ENCODE results near the gene TOM1L2. TPM values are rescaled to one million over a fixed set of nuclear protein-coding genes. Genes with fewer than 3 reads are reported as not detected.

Gene TOM1L2
- total RNA-seq, 3 donors from 2014 or later, result 32.3 to 39.1 (median 36.4) TPM

DNA sequence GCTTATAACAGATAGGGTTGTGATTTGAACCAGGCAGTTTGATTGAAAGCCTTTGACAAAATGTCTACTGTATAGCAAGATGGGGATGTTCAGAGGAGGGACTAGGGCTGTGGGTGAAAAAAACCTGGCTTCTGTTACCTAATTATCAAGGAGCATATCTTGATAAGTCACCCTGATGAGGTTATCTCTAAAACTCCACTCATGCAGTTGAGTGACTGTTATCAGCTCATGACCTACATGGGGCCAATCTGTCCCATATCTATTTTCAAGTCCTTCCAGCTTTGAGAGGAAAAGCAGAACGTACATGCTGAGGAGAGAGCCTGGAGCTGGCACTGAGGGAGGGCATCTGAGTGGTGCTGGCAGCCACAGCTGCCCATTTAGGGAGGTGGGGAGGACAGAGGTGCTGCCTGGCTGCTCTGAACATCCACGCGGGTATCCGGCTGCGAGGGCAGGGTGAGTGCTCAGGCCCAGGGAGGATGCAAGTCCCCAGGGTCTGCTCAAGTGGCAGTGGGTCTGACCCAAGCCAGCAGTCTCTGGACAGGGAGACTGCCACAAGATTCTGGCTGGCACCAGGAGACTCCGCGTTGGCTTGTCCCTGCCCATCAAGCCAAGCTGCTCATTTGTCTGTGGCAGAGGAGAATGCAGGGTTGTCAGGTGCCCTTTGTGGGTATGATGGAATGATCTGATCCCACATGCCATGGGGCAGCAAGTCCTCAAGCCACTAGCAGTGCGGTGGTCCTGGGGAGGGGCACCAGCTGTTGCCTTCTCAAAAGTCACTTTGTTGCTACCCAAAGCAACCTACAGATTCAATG is 37.6 kb upstream of the TOM1L2 start:
- Histone ChIP-seq H3K4me1 (no peaks in the 10 kb centered on the region), H3K4me3 (no peak overlapping the region), H3K9me3 (no peaks in the 10 kb centered on the region), H3K27me3 (no peaks in the 10 kb centered on the region), H3K27ac (no peak overlapping the region), H3K36me3 (no peaks in the 10 kb centered on the region)
- no peak for DNase-seq (ENCODE audit: low spot score in 2 of 2)
- TF ChIP-seq POLR2AphosphoS5 (IDR thresholded peaks at IDR 0.05), result no peak
- TF ChIP-seq POLR2A (IDR thresholded peaks at IDR 0.05), result no peak
- TF ChIP-seq, protein P1, sequence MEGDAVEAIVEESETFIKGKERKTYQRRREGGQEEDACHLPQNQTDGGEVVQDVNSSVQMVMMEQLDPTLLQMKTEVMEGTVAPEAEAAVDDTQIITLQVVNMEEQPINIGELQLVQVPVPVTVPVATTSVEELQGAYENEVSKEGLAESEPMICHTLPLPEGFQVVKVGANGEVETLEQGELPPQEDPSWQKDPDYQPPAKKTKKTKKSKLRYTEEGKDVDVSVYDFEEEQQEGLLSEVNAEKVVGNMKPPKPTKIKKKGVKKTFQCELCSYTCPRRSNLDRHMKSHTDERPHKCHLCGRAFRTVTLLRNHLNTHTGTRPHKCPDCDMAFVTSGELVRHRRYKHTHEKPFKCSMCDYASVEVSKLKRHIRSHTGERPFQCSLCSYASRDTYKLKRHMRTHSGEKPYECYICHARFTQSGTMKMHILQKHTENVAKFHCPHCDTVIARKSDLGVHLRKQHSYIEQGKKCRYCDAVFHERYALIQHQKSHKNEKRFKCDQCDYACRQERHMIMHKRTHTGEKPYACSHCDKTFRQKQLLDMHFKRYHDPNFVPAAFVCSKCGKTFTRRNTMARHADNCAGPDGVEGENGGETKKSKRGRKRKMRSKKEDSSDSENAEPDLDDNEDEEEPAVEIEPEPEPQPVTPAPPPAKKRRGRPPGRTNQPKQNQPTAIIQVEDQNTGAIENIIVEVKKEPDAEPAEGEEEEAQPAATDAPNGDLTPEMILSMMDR (IDR thresholded peaks at IDR 0.05), result no peak
- intact Hi-C loops (cut with DNase I; ENCODE audit: low total_unique reads), result no loop called here

DNA sequence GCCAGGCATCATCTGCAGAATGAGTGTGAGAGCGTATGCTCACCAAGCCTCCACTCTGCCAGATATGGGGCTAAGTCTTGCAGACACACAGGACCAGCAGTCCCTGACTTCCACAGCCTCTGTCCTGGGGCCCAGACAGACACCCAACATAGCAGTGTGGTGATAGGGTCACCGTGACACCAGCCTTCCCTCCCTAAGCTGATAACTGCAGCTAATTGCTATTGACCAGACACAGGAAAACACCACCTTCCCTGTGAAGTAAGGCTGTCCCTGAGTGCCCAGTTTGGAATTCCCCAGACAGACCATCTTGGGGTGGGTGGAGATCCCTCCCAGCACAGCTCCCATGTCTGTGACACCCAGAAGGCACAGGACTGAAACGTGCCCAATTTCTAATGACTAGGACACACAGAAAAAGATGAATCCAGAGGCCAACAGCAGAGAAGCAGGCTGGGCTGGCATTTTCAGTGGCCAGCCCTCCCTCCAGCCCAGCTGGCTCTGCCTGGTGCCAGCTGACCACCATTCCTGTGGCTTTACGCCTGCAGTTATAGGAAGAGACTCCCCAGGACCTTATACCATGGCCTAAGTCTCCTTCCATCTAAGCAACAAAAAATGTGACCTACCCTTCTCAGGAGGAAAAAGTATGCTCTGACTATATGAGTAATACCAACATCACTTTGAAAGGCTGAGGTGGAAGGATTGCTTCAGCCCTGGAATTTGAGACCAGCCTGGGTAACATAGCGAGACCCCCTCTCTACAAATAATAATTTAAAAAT is 36.5 kb upstream of the TOM1L2 start:
- intact Hi-C loops (cut with DNase I; ENCODE audit: low total_unique reads), result no loop called here
- TF ChIP-seq, protein P1 (IDR thresholded peaks at IDR 0.05), result no peak
- TF ChIP-seq POLR2A (IDR thresholded peaks at IDR 0.05), result no peak
- no peak for TF ChIP-seq POLR2AphosphoS5 (IDR thresholded peaks at IDR 0.05)
- no peak for DNase-seq (ENCODE audit: low spot score in 2 of 2)
- Histone ChIP-seq H3K36me3 (no peaks in the 10 kb centered on the region), H3K4me1 (no peaks in the 10 kb centered on the region), H3K9me3 (no peaks in the 10 kb centered on the region), H3K27ac (no peak overlapping the region), H3K4me3 (no peak overlapping the region), H3K27me3 (no peaks in the 10 kb centered on the region)

- Histone ChIP-seq H3K27me3 (no peaks in the 10 kb centered on the region), H3K27ac (no peak overlapping the region), H3K36me3 (no peaks in the 10 kb centered on the region), H3K4me1 (no peaks in the 10 kb centered on the region), H3K4me3 (no peak overlapping the region), H3K9me3 (no peaks in the 10 kb centered on the region)
- TF ChIP-seq POLR2A (IDR thresholded peaks at IDR 0.05), result no peak
- TF ChIP-seq, protein P1 (IDR thresholded peaks at IDR 0.05), result no peak
- TF ChIP-seq POLR2AphosphoS5 (IDR thresholded peaks at IDR 0.05), result no peak
- intact Hi-C loops (cut with DNase I; ENCODE audit: low total_unique reads), result no loop called here
- no peak for DNase-seq (ENCODE audit: low spot score in 2 of 2)
Observed at GRCh38 chr17:18006495-18007239, 34.5 kb upstream of the TOM1L2 start.

DNA sequence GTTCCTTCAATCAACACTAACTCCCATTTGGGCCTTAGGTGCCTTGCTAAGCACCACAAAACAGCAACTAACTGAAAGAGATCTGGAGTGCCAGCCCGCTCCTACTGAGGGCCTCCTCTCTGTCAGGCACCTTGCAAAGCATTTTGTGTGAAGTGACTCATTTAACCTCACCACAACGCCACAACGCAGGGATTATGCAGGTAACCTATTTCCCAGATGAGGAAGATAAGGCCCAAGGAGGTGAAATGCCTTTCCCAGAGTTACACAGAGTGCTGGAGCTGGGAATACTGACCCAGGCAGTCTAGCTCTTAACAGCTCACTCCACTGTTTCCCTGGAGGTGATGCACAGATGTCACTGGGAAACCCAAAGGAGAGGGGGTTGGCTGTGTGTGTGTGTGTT is 33.3 kb upstream of the TOM1L2 start:
- no peak for TF ChIP-seq POLR2A (IDR thresholded peaks at IDR 0.05)
- TF ChIP-seq, protein P1 (IDR thresholded peaks at IDR 0.05), result no peak
- TF ChIP-seq POLR2AphosphoS5 (IDR thresholded peaks at IDR 0.05), result no peak
- Histone ChIP-seq H3K36me3 (no peaks in the 10 kb centered on the region), H3K9me3 (no peaks in the 10 kb centered on the region), H3K27me3 (no peaks in the 10 kb centered on the region), H3K27ac (no peak overlapping the region), H3K4me3 (no peak overlapping the region), H3K4me1 (no peaks in the 10 kb centered on the region)
- DNase-seq (ENCODE audit: low spot score in 2 of 2), result no peak
- intact Hi-C loops (cut with DNase I; ENCODE audit: low total_unique reads), result no loop called here

Measured in breast epithelium (tissue), 4 donors.